HepG2 (cell line): ENCODE results near the gene ADIPOR2. TPM values are rescaled to one million over a fixed set of nuclear protein-coding genes. Genes with fewer than 3 reads are reported as not detected.

Source experiments
- ARNTL ChIP-seq: sonication (generic); formaldehyde crosslinking; IDR thresholded peaks from 2 replicates; pipeline ENCODE4 v1.4.0; 2020; ENCODE audit warnings: mild to moderate bottlenecking, missing genetic modification reagents
- ATF4 ChIP-seq, 2 experiments: fragments of 450-650 bp in 1 of 2; sonication (generic) in 1 of 2; formaldehyde crosslinking; IDR thresholded peaks; 2 replicates each; pipeline versions ENCODE4 v1.5.0 to v1.8.0; 2020 to 2022; ENCODE audit warnings: mild to moderate bottlenecking in 1 of 2, missing genetic modification reagents in 1 of 2
- BCLAF1 ChIP-seq: fragments of 450-650 bp; IDR thresholded peaks from 2 replicates; pipeline ENCODE4 v1.6.1; 2017; ENCODE audit warnings: mild to moderate bottlenecking
- CBX1 ChIP-seq: IDR thresholded peaks from one replicate; pipeline ENCODE4 v1.6.1; 2016; ENCODE audit warnings: antibody characterized with exemption, low read depth
- CREB1 ChIP-seq, 2 experiments: fragments of 450-650 bp in 1 of 2; IDR thresholded peaks; 2 replicates each; pipeline ENCODE4 v1.6.1; 2016 to 2017; ENCODE audit warnings: control low read depth in 1 of 2, mild to moderate bottlenecking in 1 of 2, missing compliant biosample characterization in 1 of 2, missing genetic modification characterization in 1 of 2
- FOXJ3 ChIP-seq: sonication (generic); formaldehyde crosslinking; IDR thresholded peaks from 2 replicates; pipeline ENCODE4 v1.4.0; 2020; ENCODE audit warnings: missing genetic modification reagents, mild to moderate bottlenecking, borderline replicate concordance
- FOXP1 ChIP-seq, 2 experiments: fragments of 450-650 bp in 1 of 2; IDR thresholded peaks; 2 replicates each; pipeline ENCODE4 v1.6.1; 2017 to 2018; ENCODE audit warnings: antibody characterized with exemption in 1 of 2
- JUNB ChIP-seq: sonication (generic); formaldehyde crosslinking; IDR thresholded peaks from 2 replicates; pipeline ENCODE4 v1.8.0; 2022; ENCODE audit warnings: missing genetic modification reagents, mild to moderate bottlenecking, borderline replicate concordance
- KDM5A ChIP-seq: fragments of 200-600 bp; sonication (generic); IDR thresholded peaks from 2 replicates; pipeline ENCODE4 v1.7.0; 2018; ENCODE audit warnings: antibody characterized with exemption, mild to moderate bottlenecking, low read length, borderline replicate concordance
- KLF12 ChIP-seq: sonication (generic); formaldehyde crosslinking; IDR thresholded peaks from 2 replicates; pipeline ENCODE4 v1.4.0; 2020; ENCODE audit warnings: missing genetic modification reagents, borderline replicate concordance
- MAFK ChIP-seq, 2 experiments: IDR thresholded peaks in 1 of 2; conservative IDR thresholded peaks in 1 of 2; 2 replicates each; pipeline ENCODE4 v1.6.1; 2011; ENCODE audit warnings: improper control_type of control experiment in 2 of 2, low read length in 2 of 2
- NFYC ChIP-seq: IDR thresholded peaks from 2 replicates; pipeline ENCODE4 v1.6.1; 2016; ENCODE audit warnings: missing genetic modification reagents, missing compliant biosample characterization
- PATZ1 ChIP-seq: sonication (generic); formaldehyde crosslinking; IDR thresholded peaks from 2 replicates; pipeline ENCODE4 v1.4.0; 2020; ENCODE audit warnings: missing genetic modification reagents
- TBL1XR1 ChIP-seq: fragments of 150-350 bp; IDR thresholded peaks from 2 replicates; pipeline ENCODE4 v1.6.1; 2014; ENCODE audit warnings: borderline replicate concordance, low read length; ENCODE audit not compliant: partially characterized antibody
- TIGD3 ChIP-seq: sonication (generic); formaldehyde crosslinking; IDR thresholded peaks from 2 replicates; pipeline ENCODE4 v1.5.1; 2020; ENCODE audit warnings: mild to moderate bottlenecking, missing genetic modification reagents, borderline replicate concordance
- ZNF263 ChIP-seq: sonication (generic); formaldehyde crosslinking; IDR thresholded peaks from 2 replicates; pipeline ENCODE4 v1.4.0; 2020; ENCODE audit warnings: missing genetic modification reagents
- ZNF503 ChIP-seq: sonication (generic); formaldehyde crosslinking; IDR thresholded peaks from 2 replicates; pipeline ENCODE4 v1.4.0; 2020; ENCODE audit warnings: missing genetic modification reagents
- ZNF780A ChIP-seq: sonication (generic); formaldehyde crosslinking; IDR thresholded peaks from 2 replicates; pipeline ENCODE4 v1.8.0; 2022; ENCODE audit warnings: mild to moderate bottlenecking, missing genetic modification reagents, moderate library complexity
- ZNF883 ChIP-seq: sonication (generic); formaldehyde crosslinking; IDR thresholded peaks from 2 replicates; pipeline ENCODE4 v1.5.1; 2020; ENCODE audit warnings: mild to moderate bottlenecking, missing genetic modification reagents; ENCODE audit errors: not compliant biosample characterization
- polyA plus RNA-seq, 8 experiments: library from polyadenylated mRNA; depleted of rRNA in 3 of 8; stranded (reverse) in 7 of 8; unstranded in 1 of 8; fragments of >200 nt; fragmentation: Illumina TruSeq in 4 of 8; extraction: Trizol in 4 of 8; gene quantifications; 2 replicates each; pipeline versions ENCODE4 v1.2.1 to v1.2.3, GENCODE V29; 2011 to 2016; ENCODE audit warnings: low read depth in 4 of 8, missing spikeins in 1 of 8, mixed read lengths in 1 of 8; ENCODE audit not compliant: insufficient read depth in 1 of 8
- total RNA-seq, 5 experiments: library from RNA; depleted of rRNA; stranded (reverse); fragments of >200 nt; fragmentation: Illumina TruSeq; extraction: Trizol; gene quantifications; 2 replicates each; pipeline ENCODE4 v1.2.3, GENCODE V29; 2016; ENCODE audit warnings: low read depth in 1 of 5

Gene ADIPOR2
- total and polyA plus RNA-seq, 2 of the 13 experiments (the other 11 are each of a cell fraction or from before 2014, with no cell fraction given): 35.2 to 52.2 TPM

- TF ChIP-seq ATF4 (CRISPR knock-in tag; IDR thresholded peaks at IDR 0.05) (peak in 1 of 2 experiments; percentile 97; a peak in 2 of 4 replicates), BCLAF1 (no peak), NFYC (CRISPR knock-in tag) (no peak), ZNF263 (CRISPR knock-in tag) (no peak), ZNF883 (no peak), TBL1XR1 (no peak), ZNF503 (peak; percentile 58; the same call in 1 of the 2 replicates), KDM5A (no peak; the same call in 1 of the 2 replicates), FOXJ3 (peak; percentile 59; the same call in 1 of the 2 replicates), ARNTL (no peak), PATZ1 (CRISPR knock-in tag) (no peak), CBX1 (no peak), JUNB (CRISPR knock-in tag) (peak; percentile 76; the same call in 1 of the 2 replicates), TIGD3 (CRISPR knock-in tag) (no peak), ZNF780A (CRISPR knock-in tag) (no peak), CREB1 (IDR thresholded peaks at IDR 0.05) (no peak), CREB1 (CRISPR knock-in tag; IDR thresholded peaks at IDR 0.05) (peak; percentile 75; the same call in 1 of the 2 replicates), FOXP1 (IDR thresholded peaks at IDR 0.05) (no peak), FOXP1 (CRISPR knock-in tag; IDR thresholded peaks at IDR 0.05) (peak; percentile 50; the same call in 1 of the 2 replicates), MAFK (conservative IDR thresholded peaks at IDR 0.05 in 1 of 2, IDR thresholded peaks at IDR 0.05 in 1 of 2; ENCODE audit: low read length in 2 of 2) (no peak), KLF12 (CRISPR knock-in tag) (no peak)
Measured at GRCh38 chr12:1760566-1761382, 69.9 kb downstream of the ADIPOR2 start (continued).
